ENCODE results near the gene BPIFB3.

BPIFB3 gene

GRCh38 chr20:33026072-33026778 is 27.5 kb upstream of the BPIFB3 start:
- DNase-seq (ENCODE audit: low read depth) = no peak
- no peak for TF ChIP-seq CTCF (IDR thresholded peaks at IDR 0.05; ENCODE audit: low read depth, low read length, missing control alignments)
- H3K4me3 ChIP-seq (ENCODE audit: low read depth, low read length) = no peak overlapping the region
- in situ Hi-C loops (cut with HindIII; ENCODE audit: low sequenced_read_pairs) = no loop called here

GRCh38 chr20:33026779-33027759 is 26.6 kb upstream of the BPIFB3 start:
- H3K4me3 ChIP-seq (ENCODE audit: low read depth, low read length) = no peak overlapping the region
- no peak for TF ChIP-seq CTCF (IDR thresholded peaks at IDR 0.05; ENCODE audit: low read depth, low read length, missing control alignments)
- in situ Hi-C loops (cut with HindIII; ENCODE audit: low sequenced_read_pairs) = no loop called here
- DNase-seq (ENCODE audit: low read depth) = no peak

- no peak overlapping the region for H3K4me3 ChIP-seq (ENCODE audit: low read depth, low read length)
- in situ Hi-C loops (cut with HindIII; ENCODE audit: low sequenced_read_pairs) = no loop called here
- no peak for TF ChIP-seq CTCF (IDR thresholded peaks at IDR 0.05; ENCODE audit: low read depth, low read length, missing control alignments)
- no peak for DNase-seq (ENCODE audit: low read depth)
These were observed 25.6 kb upstream of the BPIFB3 start for GRCh38 chr20:33027769-33028751.

GRCh38 chr20:33028875-33029274 is 24.8 kb upstream of the BPIFB3 start:
- H3K4me3 ChIP-seq (ENCODE audit: low read depth, low read length) = no peak overlapping the region
- in situ Hi-C loops (cut with HindIII; ENCODE audit: low sequenced_read_pairs) = no loop called here
- TF ChIP-seq CTCF (IDR thresholded peaks at IDR 0.05; ENCODE audit: low read depth, low read length, missing control alignments) = no peak
- no peak for DNase-seq (ENCODE audit: low read depth)

- TF ChIP-seq CTCF (IDR thresholded peaks at IDR 0.05; ENCODE audit: low read depth, low read length, missing control alignments) = no peak
- DNase-seq (ENCODE audit: low read depth) = no peak
- no peak overlapping the region for H3K4me3 ChIP-seq (ENCODE audit: low read depth, low read length)
- in situ Hi-C loops (cut with HindIII; ENCODE audit: low sequenced_read_pairs) = no loop called here
These were observed 23.6 kb upstream of the BPIFB3 start for GRCh38 chr20:33030076-33030475.

- no peak for TF ChIP-seq CTCF (IDR thresholded peaks at IDR 0.05; ENCODE audit: low read depth, low read length, missing control alignments)
- no peak overlapping the region for H3K4me3 ChIP-seq (ENCODE audit: low read depth, low read length)
- DNase-seq (ENCODE audit: low read depth) = no peak
- in situ Hi-C loops (cut with HindIII; ENCODE audit: low sequenced_read_pairs) = no loop called here
These were observed 23.1 kb upstream of the BPIFB3 start for GRCh38 chr20:33030569-33030968.
